ENCODE measurements around the gene MGAT4B. TPM values are rescaled to one million over a fixed set of nuclear protein-coding genes. Genes with fewer than 3 reads are reported as not detected.
A peak's percentile ranks its signal among the peaks of the same experiment; 100 is the strongest.

Gene MGAT4B
- total and polyA plus RNA-seq, 2 of the 13 experiments (the other 11 are each of a cell fraction or from before 2014, with no cell fraction given), result 93.5 to 130 TPM

DNA sequence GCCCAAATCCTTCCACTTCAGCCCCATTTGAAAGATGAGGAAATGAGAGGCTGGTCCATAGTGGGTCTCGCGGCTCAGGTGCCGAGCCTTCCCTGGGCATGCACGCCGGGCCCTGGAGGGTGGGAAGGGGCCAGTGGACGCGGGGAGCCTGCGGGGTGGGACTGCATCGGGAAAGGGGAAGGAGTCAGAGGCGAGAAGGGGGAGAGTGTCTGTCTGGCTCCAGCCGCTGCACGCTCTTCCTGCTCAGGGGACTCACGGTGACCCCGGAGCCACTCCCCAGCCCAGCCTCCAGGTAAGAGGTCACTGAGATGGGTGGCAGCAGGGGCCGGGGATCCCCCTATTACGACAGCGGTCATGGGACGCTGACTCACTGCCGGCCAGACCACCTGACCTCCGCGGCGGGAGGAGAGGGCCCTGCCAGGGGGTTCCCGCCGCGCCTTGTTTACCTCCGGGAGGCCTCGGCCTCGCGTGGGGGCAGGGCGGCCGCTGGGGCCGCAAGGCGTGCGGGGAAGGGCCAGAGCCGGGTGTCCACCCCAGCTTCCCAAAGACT is 12.2 kb upstream of the MGAT4B start (continued):
- TF ChIP-seq, protein P1, sequence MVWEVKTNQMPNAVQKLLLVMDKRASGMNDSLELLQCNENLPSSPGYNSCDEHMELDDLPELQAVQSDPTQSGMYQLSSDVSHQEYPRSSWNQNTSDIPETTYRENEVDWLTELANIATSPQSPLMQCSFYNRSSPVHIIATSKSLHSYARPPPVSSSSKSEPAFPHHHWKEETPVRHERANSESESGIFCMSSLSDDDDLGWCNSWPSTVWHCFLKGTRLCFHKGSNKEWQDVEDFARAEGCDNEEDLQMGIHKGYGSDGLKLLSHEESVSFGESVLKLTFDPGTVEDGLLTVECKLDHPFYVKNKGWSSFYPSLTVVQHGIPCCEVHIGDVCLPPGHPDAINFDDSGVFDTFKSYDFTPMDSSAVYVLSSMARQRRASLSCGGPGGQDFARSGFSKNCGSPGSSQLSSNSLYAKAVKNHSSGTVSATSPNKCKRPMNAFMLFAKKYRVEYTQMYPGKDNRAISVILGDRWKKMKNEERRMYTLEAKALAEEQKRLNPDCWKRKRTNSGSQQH (CRISPR knock-in tag; IDR thresholded peaks at IDR 0.05; ENCODE audit: low read depth), result peak; percentile 93; the same call in 1 of the 2 replicates
- TF ChIP-seq FOXP1 (IDR thresholded peaks at IDR 0.05), result peak; percentile 67
- peak; percentile 88 for TF ChIP-seq FOXP1 (CRISPR knock-in tag; IDR thresholded peaks at IDR 0.05)
- peak; percentile 78; the same call in 1 of the 2 replicates for TF ChIP-seq ARNTL (CRISPR knock-in tag; IDR thresholded peaks at IDR 0.05)
- peak; percentile 74; the same call in 1 of the 2 replicates for TF ChIP-seq SALL2 (CRISPR knock-in tag; IDR thresholded peaks at IDR 0.05)
- peak; percentile 90 for TF ChIP-seq NR2F6 (IDR thresholded peaks at IDR 0.05)
- TF ChIP-seq NR2F6 (CRISPR knock-in tag; IDR thresholded peaks at IDR 0.05), result peak; percentile 97
- TF ChIP-seq, protein P2, sequence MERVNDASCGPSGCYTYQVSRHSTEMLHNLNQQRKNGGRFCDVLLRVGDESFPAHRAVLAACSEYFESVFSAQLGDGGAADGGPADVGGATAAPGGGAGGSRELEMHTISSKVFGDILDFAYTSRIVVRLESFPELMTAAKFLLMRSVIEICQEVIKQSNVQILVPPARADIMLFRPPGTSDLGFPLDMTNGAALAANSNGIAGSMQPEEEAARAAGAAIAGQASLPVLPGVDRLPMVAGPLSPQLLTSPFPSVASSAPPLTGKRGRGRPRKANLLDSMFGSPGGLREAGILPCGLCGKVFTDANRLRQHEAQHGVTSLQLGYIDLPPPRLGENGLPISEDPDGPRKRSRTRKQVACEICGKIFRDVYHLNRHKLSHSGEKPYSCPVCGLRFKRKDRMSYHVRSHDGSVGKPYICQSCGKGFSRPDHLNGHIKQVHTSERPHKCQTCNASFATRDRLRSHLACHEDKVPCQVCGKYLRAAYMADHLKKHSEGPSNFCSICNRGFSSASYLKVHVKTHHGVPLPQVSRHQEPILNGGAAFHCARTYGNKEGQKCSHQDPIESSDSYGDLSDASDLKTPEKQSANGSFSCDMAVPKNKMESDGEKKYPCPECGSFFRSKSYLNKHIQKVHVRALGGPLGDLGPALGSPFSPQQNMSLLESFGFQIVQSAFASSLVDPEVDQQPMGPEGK (CRISPR knock-in tag; IDR thresholded peaks at IDR 0.05), result peak; percentile 83; the same call in 1 of the 2 replicates
- TF ChIP-seq GABPB1 (CRISPR knock-in tag; IDR thresholded peaks at IDR 0.05), result peak; percentile 87
- peak; percentile 35 for TF ChIP-seq HNRNPLL (IDR thresholded peaks at IDR 0.05; ENCODE audit: low read depth, low read length, poor library complexity, severe bottlenecking)
- TF ChIP-seq SALL1 (CRISPR knock-in tag; IDR thresholded peaks at IDR 0.05), result peak; percentile 91
- TF ChIP-seq ZMYM3 (CRISPR knock-in tag; IDR thresholded peaks at IDR 0.05), result peak; percentile 76
- peak; percentile 84 for TF ChIP-seq TARDBP (CRISPR knock-in tag; IDR thresholded peaks at IDR 0.05)
- TF ChIP-seq IRF2 (CRISPR knock-in tag; IDR thresholded peaks at IDR 0.05), result peak; percentile 51; the same call in 1 of the 2 replicates
- TF ChIP-seq, protein P3, sequence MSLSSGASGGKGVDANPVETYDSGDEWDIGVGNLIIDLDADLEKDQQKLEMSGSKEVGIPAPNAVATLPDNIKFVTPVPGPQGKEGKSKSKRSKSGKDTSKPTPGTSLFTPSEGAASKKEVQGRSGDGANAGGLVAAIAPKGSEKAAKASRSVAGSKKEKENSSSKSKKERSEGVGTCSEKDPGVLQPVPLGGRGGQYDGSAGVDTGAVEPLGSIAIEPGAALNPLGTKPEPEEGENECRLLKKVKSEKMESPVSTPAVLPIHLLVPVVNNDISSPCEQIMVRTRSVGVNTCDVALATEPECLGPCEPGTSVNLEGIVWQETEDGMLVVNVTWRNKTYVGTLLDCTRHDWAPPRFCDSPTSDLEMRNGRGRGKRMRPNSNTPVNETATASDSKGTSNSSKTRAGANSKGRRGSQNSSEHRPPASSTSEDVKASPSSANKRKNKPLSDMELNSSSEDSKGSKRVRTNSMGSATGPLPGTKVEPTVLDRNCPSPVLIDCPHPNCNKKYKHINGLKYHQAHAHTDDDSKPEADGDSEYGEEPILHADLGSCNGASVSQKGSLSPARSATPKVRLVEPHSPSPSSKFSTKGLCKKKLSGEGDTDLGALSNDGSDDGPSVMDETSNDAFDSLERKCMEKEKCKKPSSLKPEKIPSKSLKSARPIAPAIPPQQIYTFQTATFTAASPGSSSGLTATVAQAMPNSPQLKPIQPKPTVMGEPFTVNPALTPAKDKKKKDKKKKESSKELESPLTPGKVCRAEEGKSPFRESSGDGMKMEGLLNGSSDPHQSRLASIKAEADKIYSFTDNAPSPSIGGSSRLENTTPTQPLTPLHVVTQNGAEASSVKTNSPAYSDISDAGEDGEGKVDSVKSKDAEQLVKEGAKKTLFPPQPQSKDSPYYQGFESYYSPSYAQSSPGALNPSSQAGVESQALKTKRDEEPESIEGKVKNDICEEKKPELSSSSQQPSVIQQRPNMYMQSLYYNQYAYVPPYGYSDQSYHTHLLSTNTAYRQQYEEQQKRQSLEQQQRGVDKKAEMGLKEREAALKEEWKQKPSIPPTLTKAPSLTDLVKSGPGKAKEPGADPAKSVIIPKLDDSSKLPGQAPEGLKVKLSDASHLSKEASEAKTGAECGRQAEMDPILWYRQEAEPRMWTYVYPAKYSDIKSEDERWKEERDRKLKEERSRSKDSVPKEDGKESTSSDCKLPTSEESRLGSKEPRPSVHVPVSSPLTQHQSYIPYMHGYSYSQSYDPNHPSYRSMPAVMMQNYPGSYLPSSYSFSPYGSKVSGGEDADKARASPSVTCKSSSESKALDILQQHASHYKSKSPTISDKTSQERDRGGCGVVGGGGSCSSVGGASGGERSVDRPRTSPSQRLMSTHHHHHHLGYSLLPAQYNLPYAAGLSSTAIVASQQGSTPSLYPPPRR (CRISPR knock-in tag; IDR thresholded peaks at IDR 0.05; ENCODE audit: borderline replicate concordance), result peak; percentile 89
- TF ChIP-seq ZNF460 (CRISPR knock-in tag; IDR thresholded peaks at IDR 0.05; ENCODE audit: borderline replicate concordance), result no peak; the same call in 1 of the 2 replicates
- peak; percentile 91 to 95 for TF ChIP-seq EP300 (IDR thresholded peaks at IDR 0.05; ENCODE audit: low read depth in 2 of 2, low read length in 2 of 2)
- peak; percentile 95 for TF ChIP-seq EP300 (CRISPR knock-in tag; IDR thresholded peaks at IDR 0.05; ENCODE audit: borderline replicate concordance)
- TF ChIP-seq, protein P4, sequence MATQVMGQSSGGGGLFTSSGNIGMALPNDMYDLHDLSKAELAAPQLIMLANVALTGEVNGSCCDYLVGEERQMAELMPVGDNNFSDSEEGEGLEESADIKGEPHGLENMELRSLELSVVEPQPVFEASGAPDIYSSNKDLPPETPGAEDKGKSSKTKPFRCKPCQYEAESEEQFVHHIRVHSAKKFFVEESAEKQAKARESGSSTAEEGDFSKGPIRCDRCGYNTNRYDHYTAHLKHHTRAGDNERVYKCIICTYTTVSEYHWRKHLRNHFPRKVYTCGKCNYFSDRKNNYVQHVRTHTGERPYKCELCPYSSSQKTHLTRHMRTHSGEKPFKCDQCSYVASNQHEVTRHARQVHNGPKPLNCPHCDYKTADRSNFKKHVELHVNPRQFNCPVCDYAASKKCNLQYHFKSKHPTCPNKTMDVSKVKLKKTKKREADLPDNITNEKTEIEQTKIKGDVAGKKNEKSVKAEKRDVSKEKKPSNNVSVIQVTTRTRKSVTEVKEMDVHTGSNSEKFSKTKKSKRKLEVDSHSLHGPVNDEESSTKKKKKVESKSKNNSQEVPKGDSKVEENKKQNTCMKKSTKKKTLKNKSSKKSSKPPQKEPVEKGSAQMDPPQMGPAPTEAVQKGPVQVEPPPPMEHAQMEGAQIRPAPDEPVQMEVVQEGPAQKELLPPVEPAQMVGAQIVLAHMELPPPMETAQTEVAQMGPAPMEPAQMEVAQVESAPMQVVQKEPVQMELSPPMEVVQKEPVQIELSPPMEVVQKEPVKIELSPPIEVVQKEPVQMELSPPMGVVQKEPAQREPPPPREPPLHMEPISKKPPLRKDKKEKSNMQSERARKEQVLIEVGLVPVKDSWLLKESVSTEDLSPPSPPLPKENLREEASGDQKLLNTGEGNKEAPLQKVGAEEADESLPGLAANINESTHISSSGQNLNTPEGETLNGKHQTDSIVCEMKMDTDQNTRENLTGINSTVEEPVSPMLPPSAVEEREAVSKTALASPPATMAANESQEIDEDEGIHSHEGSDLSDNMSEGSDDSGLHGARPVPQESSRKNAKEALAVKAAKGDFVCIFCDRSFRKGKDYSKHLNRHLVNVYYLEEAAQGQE (IDR thresholded peaks at IDR 0.05; ENCODE audit: borderline replicate concordance in 1 of 2, low read depth in 1 of 2, low read length in 2 of 2), result peak in 1 of 2 experiments; percentile 46; a peak in 1 of 4 replicates

Data from HepG2 (cell line).